Measurements from ENCODE around the gene ITM2B.

DNA sequence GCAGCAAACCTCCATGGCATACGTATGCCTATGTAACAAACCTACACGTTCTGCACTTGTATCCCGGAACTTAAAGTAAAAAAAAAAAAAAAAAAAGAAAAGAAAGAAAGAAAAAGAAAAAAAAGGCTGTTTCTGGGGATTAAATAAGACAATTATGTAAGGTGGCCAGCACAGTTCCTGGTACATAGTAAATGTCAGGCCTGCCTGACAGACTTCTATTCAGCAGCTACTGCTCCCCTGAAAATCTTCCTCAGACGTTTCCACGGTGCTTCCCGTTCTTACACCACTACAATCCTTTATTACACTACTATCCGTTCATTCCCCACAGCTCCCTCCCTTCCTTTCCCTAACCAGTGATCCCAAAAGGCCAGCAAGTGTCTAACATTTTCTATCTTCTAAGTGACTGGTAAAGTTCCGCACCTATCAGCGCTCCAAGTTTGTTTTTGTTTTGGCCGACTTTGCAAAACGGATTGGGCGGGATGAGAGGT lies 69.9 kb downstream of the ITM2B start:
- TF ChIP-seq, protein P1, sequence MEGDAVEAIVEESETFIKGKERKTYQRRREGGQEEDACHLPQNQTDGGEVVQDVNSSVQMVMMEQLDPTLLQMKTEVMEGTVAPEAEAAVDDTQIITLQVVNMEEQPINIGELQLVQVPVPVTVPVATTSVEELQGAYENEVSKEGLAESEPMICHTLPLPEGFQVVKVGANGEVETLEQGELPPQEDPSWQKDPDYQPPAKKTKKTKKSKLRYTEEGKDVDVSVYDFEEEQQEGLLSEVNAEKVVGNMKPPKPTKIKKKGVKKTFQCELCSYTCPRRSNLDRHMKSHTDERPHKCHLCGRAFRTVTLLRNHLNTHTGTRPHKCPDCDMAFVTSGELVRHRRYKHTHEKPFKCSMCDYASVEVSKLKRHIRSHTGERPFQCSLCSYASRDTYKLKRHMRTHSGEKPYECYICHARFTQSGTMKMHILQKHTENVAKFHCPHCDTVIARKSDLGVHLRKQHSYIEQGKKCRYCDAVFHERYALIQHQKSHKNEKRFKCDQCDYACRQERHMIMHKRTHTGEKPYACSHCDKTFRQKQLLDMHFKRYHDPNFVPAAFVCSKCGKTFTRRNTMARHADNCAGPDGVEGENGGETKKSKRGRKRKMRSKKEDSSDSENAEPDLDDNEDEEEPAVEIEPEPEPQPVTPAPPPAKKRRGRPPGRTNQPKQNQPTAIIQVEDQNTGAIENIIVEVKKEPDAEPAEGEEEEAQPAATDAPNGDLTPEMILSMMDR (IDR thresholded peaks at IDR 0.05) = no peak
- TF ChIP-seq FOXP1 (CRISPR knock-in tag; IDR thresholded peaks at IDR 0.05; ENCODE audit: borderline replicate concordance) (no peak), HMGA2 (CRISPR knock-in tag; IDR thresholded peaks at IDR 0.05) (no peak), FOXJ3 (CRISPR knock-in tag; IDR thresholded peaks at IDR 0.05; ENCODE audit: borderline replicate concordance) (no peak), TEAD4 (CRISPR knock-in tag; IDR thresholded peaks at IDR 0.05) (no peak), CREM (CRISPR knock-in tag; IDR thresholded peaks at IDR 0.05) (no peak), TCF7 (CRISPR knock-in tag; IDR thresholded peaks at IDR 0.05; ENCODE audit: low read depth) (no peak)
- TF ChIP-seq, protein P2, sequence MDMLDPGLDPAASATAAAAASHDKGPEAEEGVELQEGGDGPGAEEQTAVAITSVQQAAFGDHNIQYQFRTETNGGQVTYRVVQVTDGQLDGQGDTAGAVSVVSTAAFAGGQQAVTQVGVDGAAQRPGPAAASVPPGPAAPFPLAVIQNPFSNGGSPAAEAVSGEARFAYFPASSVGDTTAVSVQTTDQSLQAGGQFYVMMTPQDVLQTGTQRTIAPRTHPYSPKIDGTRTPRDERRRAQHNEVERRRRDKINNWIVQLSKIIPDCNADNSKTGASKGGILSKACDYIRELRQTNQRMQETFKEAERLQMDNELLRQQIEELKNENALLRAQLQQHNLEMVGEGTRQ (CRISPR knock-in tag; IDR thresholded peaks at IDR 0.05) = no peak
